ENCODE results near the gene OR4F17. TPM values are rescaled to one million over a fixed set of nuclear protein-coding genes. Genes with fewer than 3 reads are reported as not detected.

OR4F17 gene, protein sequence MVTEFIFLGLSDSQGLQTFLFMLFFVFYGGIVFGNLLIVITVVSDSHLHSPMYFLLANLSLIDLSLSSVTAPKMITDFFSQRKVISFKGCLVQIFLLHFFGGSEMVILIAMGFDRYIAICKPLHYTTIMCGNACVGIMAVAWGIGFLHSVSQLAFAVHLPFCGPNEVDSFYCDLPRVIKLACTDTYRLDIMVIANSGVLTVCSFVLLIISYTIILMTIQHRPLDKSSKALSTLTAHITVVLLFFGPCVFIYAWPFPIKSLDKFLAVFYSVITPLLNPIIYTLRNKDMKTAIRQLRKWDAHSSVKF
- total RNA-seq, result not detected in 2 replicates

GRCh38 chr19:106804-107203 lies at the start of gene OR4F17:
Gene OR4F17 (plus strand): TSS chr19:107104. CDS start chr19:110679, 3,575 bp downstream.

Other genes starting within 250 kb of the OR4F17 start
- 0.11 and 0.13 TPM in 2 replicates for gene PLPP2, start 184.3 kb downstream of the OR4F17 start, total RNA-seq
- gene MIER2, start 237.7 kb downstream of the OR4F17 start, total RNA-seq, result 6.5 and 6.9 TPM in 2 replicates

All from articular chondrocyte of knee joint (primary cell).